Nephron (organoid): ENCODE results near the gene TSSK2.

Experiments used
- H3K27ac Mint-ChIP-seq, 3 experiments: 2 replicates each; pipeline ENCODE4 v1.8.0; 2020; ENCODE audit warnings: mixed read lengths in 3 of 3, mild to moderate bottlenecking in 2 of 3, moderate library complexity in 1 of 3
- H3K27me3 Mint-ChIP-seq: 2 replicates; pipeline ENCODE4 v1.8.0; 2021; ENCODE audit warnings: low read depth, mild to moderate bottlenecking, moderate library complexity, mixed read lengths
- H3K36me3 Mint-ChIP-seq: 2 replicates; pipeline ENCODE4 v1.8.0; 2020; ENCODE audit warnings: low read depth, mixed read lengths
- H3K4me1 Mint-ChIP-seq: 2 replicates; pipeline ENCODE4 v1.8.0; 2020; ENCODE audit warnings: mixed read lengths
- H3K4me3 Mint-ChIP-seq, 3 experiments: 2 replicates each; pipeline ENCODE4 v1.8.0; 2020; ENCODE audit warnings: mild to moderate bottlenecking in 3 of 3, mixed read lengths in 3 of 3, moderate library complexity in 2 of 3
- H3K9me3 Mint-ChIP-seq: 2 replicates; pipeline ENCODE4 v1.8.0; 2020; ENCODE audit warnings: mixed read lengths
- CTCF ChIP-seq, 3 experiments: fragments of 200-600 bp; sonication (generic); IDR thresholded peaks; one replicate each; pipeline ENCODE4 v1.5.0; 2021; ENCODE audit warnings: antibody characterized with exemption in 3 of 3; ENCODE audit not compliant: unreplicated experiment in 3 of 3

The TSSK2 gene

GRCh38 chr22:19128009-19128401 lies 3.1 kb upstream of the TSSK2 start:
- Mint-ChIP-seq H3K36me3 (peaks cover 15% of the 10 kb centered on the region), H3K27me3 (peaks cover 6% of the 10 kb centered on the region), H3K4me1 (peaks cover 4% of the 10 kb centered on the region), H3K9me3 (no peaks in the 10 kb centered on the region), H3K4me3 (no peak overlapping the region), H3K27ac (no peak overlapping the region)
- TF ChIP-seq CTCF (IDR thresholded peaks at IDR 0.05; ENCODE audit: unreplicated experiment in 3 of 3), result no peak

GRCh38 chr22:19128946-19129727 lies 2.0 kb upstream of the TSSK2 start:
- H3K36me3 Mint-ChIP-seq, result peaks cover 15% of the 10 kb centered on the region
- no peaks in the 10 kb centered on the region for H3K9me3 Mint-ChIP-seq
- no peak for TF ChIP-seq CTCF (IDR thresholded peaks at IDR 0.05; ENCODE audit: unreplicated experiment in 3 of 3)
- H3K4me1 Mint-ChIP-seq, result no peaks in the 10 kb centered on the region
- no peak overlapping the region for H3K4me3 Mint-ChIP-seq
- H3K27me3 Mint-ChIP-seq, result peaks cover 3% of the 10 kb centered on the region
- H3K27ac Mint-ChIP-seq, result no peak overlapping the region

GRCh38 chr22:19129871-19130270 lies 1.2 kb upstream of the TSSK2 start:
- Mint-ChIP-seq H3K27ac (no peak overlapping the region), H3K4me1 (no peaks in the 10 kb centered on the region), H3K27me3 (peaks cover 3% of the 10 kb centered on the region), H3K9me3 (no peaks in the 10 kb centered on the region), H3K36me3 (peaks cover 15% of the 10 kb centered on the region), H3K4me3 (no peak overlapping the region)
- no peak for TF ChIP-seq CTCF (IDR thresholded peaks at IDR 0.05; ENCODE audit: unreplicated experiment in 3 of 3)

- Mint-ChIP-seq H3K27me3 (peaks cover 3% of the 10 kb centered on the region), H3K4me3 (no peak overlapping the region), H3K4me1 (no peaks in the 10 kb centered on the region)
Measured at GRCh38 chr22:19131685-19132015, 542 bp downstream of the TSSK2 start.

GRCh38 chr22:19132153-19132552 lies 1.0 kb downstream of the TSSK2 start:
- H3K4me3 Mint-ChIP-seq, result no peak overlapping the region
- H3K27ac Mint-ChIP-seq, result no peak overlapping the region
- H3K27me3 Mint-ChIP-seq, result peaks cover 3% of the 10 kb centered on the region
- H3K36me3 Mint-ChIP-seq, result peaks cover 32% of the 10 kb centered on the region
- no peaks in the 10 kb centered on the region for H3K9me3 Mint-ChIP-seq
- no peak for TF ChIP-seq CTCF (IDR thresholded peaks at IDR 0.05; ENCODE audit: unreplicated experiment in 3 of 3)
- H3K4me1 Mint-ChIP-seq, result no peaks in the 10 kb centered on the region

More at GRCh38 chr22:19131685-19132015, 542 bp downstream of the TSSK2 start:
- H3K27ac Mint-ChIP-seq, result no peak overlapping the region
- no peaks in the 10 kb centered on the region for H3K9me3 Mint-ChIP-seq
- no peak for TF ChIP-seq CTCF (IDR thresholded peaks at IDR 0.05; ENCODE audit: unreplicated experiment in 3 of 3)
- peaks cover 27% of the 10 kb centered on the region for H3K36me3 Mint-ChIP-seq
